GM18511 (cell line): Measurements from ENCODE around the gene PPP4R2.

Experiments
- ATAC-seq: cut with Tn5 transposase; IDR thresholded peaks from one replicate; pipeline ENCODE4 v1.9.1; 2021; ENCODE audit warnings: mild to moderate bottlenecking, moderate library complexity; ENCODE audit not compliant: unreplicated experiment

PPP4R2 gene

GRCh38 chr3:73107676-73108187, 111.1 kb downstream of the PPP4R2 start:
- no peak for ATAC-seq

GRCh38 chr3:73108750-73109149, 112.1 kb downstream of the PPP4R2 start:
- no peak for ATAC-seq

- ATAC-seq, result no peak
These were observed 113.9 kb downstream of the PPP4R2 start for GRCh38 chr3:73110530-73110929.

- ATAC-seq, result no peak
These were observed 118.1 kb downstream of the PPP4R2 start for GRCh38 chr3:73114711-73115110.

GRCh38 chr3:73115806-73116205, 119.2 kb downstream of the PPP4R2 start:
- ATAC-seq, result no peak
